ENCODE results near the gene PLK2.

- TF ChIP-seq CTCF (IDR thresholded peaks at IDR 0.05) (no peak), POLR2A (IDR thresholded peaks at IDR 0.05) (no peak), POLR2AphosphoS5 (IDR thresholded peaks at IDR 0.05) (no peak), EP300 (IDR thresholded peaks at IDR 0.05) (no peak)
These were observed 46.2 kb upstream of the PLK2 start for GRCh38 chr5:58505971-58506640.
